GM18951 (cell line): Measurements from ENCODE around the gene ANKRD11.

Experiments used
- POLR2A ChIP-seq: IDR thresholded peaks from 4 replicates; pipeline ENCODE4 v1.6.1; 2011; ENCODE audit warnings: mild to moderate bottlenecking; ENCODE audit not compliant: insufficient read length, insufficient read depth; ENCODE audit errors: extremely low read depth
- in situ Hi-C: fragments of 300-500 bp; cut with MboI; formaldehyde crosslinking; loops from one replicate; pipeline ENCODE4 v1.12.0; 2022; ENCODE audit warnings: low sequenced_read_pairs, mixed read lengths, inconsistent platforms; ENCODE audit not compliant: unreplicated experiment

The ANKRD11 gene

GRCh38 chr16:89288577-89288844 is 201.8 kb downstream of the ANKRD11 start:
- in situ Hi-C loops, result no loop called here
- TF ChIP-seq POLR2A, result no peak

- in situ Hi-C loops, result no loop called here
Measured at GRCh38 chr16:89287777-89288576, 202.4 kb downstream of the ANKRD11 start.

GRCh38 chr16:89286096-89286495 is 204.3 kb downstream of the ANKRD11 start:
- no peak for TF ChIP-seq POLR2A
- in situ Hi-C loops, result no loop called here

More at GRCh38 chr16:89287777-89288576, 202.4 kb downstream of the ANKRD11 start:
- no peak for TF ChIP-seq POLR2A

- in situ Hi-C loops, result no loop called here
- TF ChIP-seq POLR2A, result no peak
Measured at GRCh38 chr16:89285381-89285780, 205.0 kb downstream of the ANKRD11 start.

- in situ Hi-C loops, result no loop called here
- TF ChIP-seq POLR2A, result no peak
Measured at GRCh38 chr16:89283449-89283848, 206.9 kb downstream of the ANKRD11 start.

GRCh38 chr16:89282523-89282922 is 207.8 kb downstream of the ANKRD11 start:
- TF ChIP-seq POLR2A, result no peak
- in situ Hi-C loops, result no loop called here

- in situ Hi-C loops, result no loop called here
- TF ChIP-seq POLR2A, result no peak
Measured at GRCh38 chr16:89281829-89282228, 208.5 kb downstream of the ANKRD11 start.

GRCh38 chr16:89281189-89281577 is 209.2 kb downstream of the ANKRD11 start:
- in situ Hi-C loops, result no loop called here
- no peak for TF ChIP-seq POLR2A

GRCh38 chr16:89280546-89281188 is 209.7 kb downstream of the ANKRD11 start:
- no peak for TF ChIP-seq POLR2A
- in situ Hi-C loops, result no loop called here

GRCh38 chr16:89279666-89280481 is 210.5 kb downstream of the ANKRD11 start:
- in situ Hi-C loops, result no loop called here
- no peak for TF ChIP-seq POLR2A

GRCh38 chr16:89278441-89279240 is 211.7 kb downstream of the ANKRD11 start:
- in situ Hi-C loops, result no loop called here
- no peak for TF ChIP-seq POLR2A

- in situ Hi-C loops, result no loop called here
- TF ChIP-seq POLR2A, result no peak
Measured at GRCh38 chr16:89277641-89278341, 212.6 kb downstream of the ANKRD11 start.
